SHP77 treated with DMSO at 0.1 percent for 48 hours (cell line): ENCODE results near the gene MAOA.

ENCODE experiments used
- DNase-seq: peaks from one replicate; lab custom pipeline; 2025; lab: John Stamatoyannopoulos, UW

The MAOA gene

GRCh38 chrX:43785930-43786591 lies 130.0 kb downstream of the MAOA start:
- no peak for DNase-seq
